ENCODE results near the gene NUTM2E.
"Not testable (repeated sequence)": the region's sequence is repeated elsewhere in the genome, so short reads cannot be mapped to it uniquely, and the experiment has no call there.

DNA sequence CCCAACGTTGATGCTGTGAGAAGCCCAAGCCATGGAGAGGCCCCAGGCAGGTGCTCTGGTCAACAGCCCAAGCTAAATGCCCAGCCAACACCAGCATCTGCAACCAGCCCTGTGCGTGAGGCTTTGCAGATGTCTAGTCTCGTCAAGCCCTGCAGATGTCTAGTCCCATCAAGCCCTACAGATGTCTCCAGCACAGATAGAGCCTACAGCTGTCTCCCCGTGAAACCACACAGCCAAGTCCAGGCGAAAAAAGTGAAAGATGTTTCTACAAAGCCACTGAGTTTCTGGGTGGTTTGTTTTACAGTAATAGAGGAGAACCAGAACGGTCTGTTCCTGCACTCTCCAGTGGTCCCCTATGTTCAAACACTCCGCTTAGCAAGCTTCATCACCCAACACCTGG is 41.5 kb downstream of the NUTM2E start:
- not testable (repeated sequence) for TF ChIP-seq PCBP1 (IDR thresholded peaks at IDR 0.05; ENCODE audit: low read depth, low read length, poor library complexity, severe bottlenecking); MTA1 (IDR thresholded peaks at IDR 0.05; ENCODE audit: borderline replicate concordance); IRF2 (CRISPR knock-in tag; IDR thresholded peaks at IDR 0.05); EP300 (IDR thresholded peaks at IDR 0.05; ENCODE audit: low read length); ESRRA (IDR thresholded peaks at IDR 0.05; ENCODE audit: borderline replicate concordance, low read depth); DIDO1 (tag; IDR thresholded peaks at IDR 0.05; ENCODE audit: low read depth); KDM1A (IDR thresholded peaks at IDR 0.05); SMAD3 (CRISPR knock-in tag; conservative IDR thresholded peaks at IDR 0.05); HDGF (IDR thresholded peaks at IDR 0.05); ZNF263 (CRISPR knock-in tag; IDR thresholded peaks at IDR 0.05; ENCODE audit: borderline replicate concordance)
- TF ChIP-seq, protein P1, sequence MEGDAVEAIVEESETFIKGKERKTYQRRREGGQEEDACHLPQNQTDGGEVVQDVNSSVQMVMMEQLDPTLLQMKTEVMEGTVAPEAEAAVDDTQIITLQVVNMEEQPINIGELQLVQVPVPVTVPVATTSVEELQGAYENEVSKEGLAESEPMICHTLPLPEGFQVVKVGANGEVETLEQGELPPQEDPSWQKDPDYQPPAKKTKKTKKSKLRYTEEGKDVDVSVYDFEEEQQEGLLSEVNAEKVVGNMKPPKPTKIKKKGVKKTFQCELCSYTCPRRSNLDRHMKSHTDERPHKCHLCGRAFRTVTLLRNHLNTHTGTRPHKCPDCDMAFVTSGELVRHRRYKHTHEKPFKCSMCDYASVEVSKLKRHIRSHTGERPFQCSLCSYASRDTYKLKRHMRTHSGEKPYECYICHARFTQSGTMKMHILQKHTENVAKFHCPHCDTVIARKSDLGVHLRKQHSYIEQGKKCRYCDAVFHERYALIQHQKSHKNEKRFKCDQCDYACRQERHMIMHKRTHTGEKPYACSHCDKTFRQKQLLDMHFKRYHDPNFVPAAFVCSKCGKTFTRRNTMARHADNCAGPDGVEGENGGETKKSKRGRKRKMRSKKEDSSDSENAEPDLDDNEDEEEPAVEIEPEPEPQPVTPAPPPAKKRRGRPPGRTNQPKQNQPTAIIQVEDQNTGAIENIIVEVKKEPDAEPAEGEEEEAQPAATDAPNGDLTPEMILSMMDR (IDR thresholded peaks at IDR 0.05 in 2 of 3, conservative IDR thresholded peaks at IDR 0.05 in 1 of 3; ENCODE audit: insufficient read depth in 2 of 3, low read depth in 1 of 3, low read length in 3 of 3), result not testable (repeated sequence)

Measured in K562 (cell line).